ENCODE measurements around the gene NRCAM. TPM values are rescaled to one million over a fixed set of nuclear protein-coding genes. Genes with fewer than 3 reads are reported as not detected.

The NRCAM gene
- total RNA-seq, 1 donor: 1.3 TPM

GRCh38 chr7:108385834-108386422, 70.3 kb downstream of the NRCAM start:
- no peak for DNase-seq (ENCODE audit: low read depth)
- no peak for TF ChIP-seq CTCF (IDR thresholded peaks at IDR 0.05; ENCODE audit: insufficient read depth, low read depth, low read length)
- H3K4me3 ChIP-seq (ENCODE audit: low read depth, low read length): no peak overlapping the region

DNA sequence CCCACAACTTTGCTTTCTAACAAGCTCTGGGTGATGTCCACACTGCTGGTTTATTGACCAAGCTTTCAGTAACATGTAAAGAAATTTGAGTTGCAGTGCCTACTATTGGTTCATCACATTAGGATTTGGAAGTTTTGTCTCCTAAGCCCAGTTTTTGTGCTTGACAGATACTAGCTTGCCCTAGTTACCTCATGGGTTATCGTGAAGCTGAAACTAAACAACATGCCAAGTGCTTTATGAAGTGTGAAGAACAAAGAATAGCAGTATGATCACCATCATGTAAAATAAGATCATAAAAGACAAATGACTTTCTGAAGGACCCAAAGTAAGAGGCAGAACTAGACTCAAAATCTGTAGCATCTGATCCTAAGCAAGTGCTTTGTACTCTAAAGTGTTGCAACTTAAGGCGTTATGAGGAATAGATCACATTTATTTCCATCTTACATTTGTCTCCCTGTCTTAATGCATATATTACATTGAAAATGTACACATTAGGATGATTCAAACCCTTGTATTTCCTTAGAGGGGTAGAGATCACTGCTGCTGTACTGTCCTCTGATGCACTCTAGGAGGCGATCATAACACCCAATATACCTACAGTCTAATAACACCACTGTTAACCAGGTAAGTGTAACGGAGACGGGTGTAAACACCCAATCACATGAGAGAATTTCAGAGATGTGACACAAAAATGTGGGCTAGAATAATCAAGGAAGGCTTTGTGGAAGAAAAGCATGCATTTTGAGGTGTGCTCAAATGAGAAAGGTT, 71.3 kb downstream of the NRCAM start:
- no peak for DNase-seq (ENCODE audit: low read depth)
- no peak overlapping the region for H3K4me3 ChIP-seq (ENCODE audit: low read depth, low read length)
- TF ChIP-seq CTCF (IDR thresholded peaks at IDR 0.05; ENCODE audit: insufficient read depth, low read depth, low read length): no peak

- no peak overlapping the region for H3K4me3 ChIP-seq (ENCODE audit: low read depth, low read length)
- DNase-seq (ENCODE audit: low read depth): no peak
- no peak for TF ChIP-seq CTCF (IDR thresholded peaks at IDR 0.05; ENCODE audit: insufficient read depth, low read depth, low read length)
Measured at GRCh38 chr7:108382932-108383331, 73.3 kb downstream of the NRCAM start.

- no peak for TF ChIP-seq CTCF (IDR thresholded peaks at IDR 0.05; ENCODE audit: insufficient read depth, low read depth, low read length)
- no peak for DNase-seq (ENCODE audit: low read depth)
- no peak overlapping the region for H3K4me3 ChIP-seq (ENCODE audit: low read depth, low read length)
Measured at GRCh38 chr7:108380517-108380916, 75.7 kb downstream of the NRCAM start.

- no peak for DNase-seq (ENCODE audit: low read depth)
- no peak overlapping the region for H3K4me3 ChIP-seq (ENCODE audit: low read depth, low read length)
- TF ChIP-seq CTCF (IDR thresholded peaks at IDR 0.05; ENCODE audit: insufficient read depth, low read depth, low read length): no peak
Measured at GRCh38 chr7:108376206-108376605, 80.0 kb downstream of the NRCAM start.

GRCh38 chr7:108375668-108376067, 80.6 kb downstream of the NRCAM start:
- TF ChIP-seq CTCF (IDR thresholded peaks at IDR 0.05; ENCODE audit: insufficient read depth, low read depth, low read length): no peak
- no peak for DNase-seq (ENCODE audit: low read depth)
- no peak overlapping the region for H3K4me3 ChIP-seq (ENCODE audit: low read depth, low read length)
